Effector CD8-positive, alpha-beta T cell (primary cell): ENCODE results near the gene EXD2.
"Not testable (repeated sequence)": the region's sequence is repeated elsewhere in the genome, so short reads cannot be mapped to it uniquely, and the experiment has no call there.

Experiments used
- DNase-seq: peaks from one replicate; lab custom pipeline; 2025; lab: John Stamatoyannopoulos, UW

EXD2 gene

DNA sequence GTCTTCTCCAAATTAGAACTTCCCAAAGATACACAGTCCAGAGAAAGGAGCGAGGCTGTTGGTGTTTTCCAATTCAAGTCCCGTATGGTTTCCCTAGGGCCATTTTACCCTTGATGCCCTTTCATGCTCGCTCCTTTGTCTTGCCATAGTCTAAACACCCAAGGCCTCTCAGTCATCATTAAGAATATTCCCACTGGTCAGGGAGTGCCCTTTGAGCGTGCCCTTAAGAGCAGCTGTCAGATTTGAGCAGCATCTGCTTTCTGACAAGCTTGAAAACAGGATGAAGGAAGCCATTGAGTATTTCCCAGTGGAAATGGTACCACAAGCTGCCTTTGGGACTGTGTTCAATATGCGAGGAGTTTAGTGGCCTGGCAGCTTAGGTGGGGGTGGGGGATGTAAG, 58.3 kb downstream of the EXD2 start:
- DNase-seq = no peak

DNA sequence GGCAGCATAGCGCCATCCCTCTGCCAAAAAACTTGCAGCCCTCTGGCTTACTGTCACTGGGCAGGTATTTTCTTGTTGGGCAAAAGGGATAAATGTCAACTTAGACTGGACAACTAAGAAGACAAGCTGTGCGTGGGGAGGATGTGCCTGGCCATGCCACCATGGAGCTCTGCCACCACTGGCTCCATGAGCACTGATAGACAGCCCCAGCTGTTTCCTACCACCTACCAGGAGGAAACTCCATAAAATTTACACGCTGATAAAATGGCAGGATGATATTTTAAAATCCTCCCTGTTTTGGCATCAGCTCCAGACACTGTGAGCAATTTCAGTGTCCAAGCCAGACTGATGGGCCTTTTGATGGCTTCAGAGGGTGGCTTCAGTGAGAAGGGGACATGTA, 61.6 kb downstream of the EXD2 start:
- DNase-seq = no peak

DNA sequence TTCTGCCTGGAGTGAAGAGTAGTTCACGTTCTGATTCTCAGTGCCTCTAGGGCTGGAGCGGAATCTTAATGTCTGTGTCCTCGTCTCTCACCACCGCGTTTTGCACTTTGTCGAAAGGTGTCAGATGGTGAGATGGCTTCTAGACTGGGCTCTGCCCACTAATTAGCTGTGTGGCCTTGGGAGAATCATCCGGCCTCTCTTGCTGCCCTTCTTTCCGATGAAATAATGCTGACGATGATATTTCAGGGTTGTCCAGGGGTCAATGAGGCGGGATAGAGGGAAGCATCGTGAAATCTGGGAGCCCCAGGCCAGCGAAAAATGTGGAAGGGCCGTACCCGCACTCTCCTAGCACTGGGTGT, 67.8 kb downstream of the EXD2 start:
- no peak for DNase-seq

DNA sequence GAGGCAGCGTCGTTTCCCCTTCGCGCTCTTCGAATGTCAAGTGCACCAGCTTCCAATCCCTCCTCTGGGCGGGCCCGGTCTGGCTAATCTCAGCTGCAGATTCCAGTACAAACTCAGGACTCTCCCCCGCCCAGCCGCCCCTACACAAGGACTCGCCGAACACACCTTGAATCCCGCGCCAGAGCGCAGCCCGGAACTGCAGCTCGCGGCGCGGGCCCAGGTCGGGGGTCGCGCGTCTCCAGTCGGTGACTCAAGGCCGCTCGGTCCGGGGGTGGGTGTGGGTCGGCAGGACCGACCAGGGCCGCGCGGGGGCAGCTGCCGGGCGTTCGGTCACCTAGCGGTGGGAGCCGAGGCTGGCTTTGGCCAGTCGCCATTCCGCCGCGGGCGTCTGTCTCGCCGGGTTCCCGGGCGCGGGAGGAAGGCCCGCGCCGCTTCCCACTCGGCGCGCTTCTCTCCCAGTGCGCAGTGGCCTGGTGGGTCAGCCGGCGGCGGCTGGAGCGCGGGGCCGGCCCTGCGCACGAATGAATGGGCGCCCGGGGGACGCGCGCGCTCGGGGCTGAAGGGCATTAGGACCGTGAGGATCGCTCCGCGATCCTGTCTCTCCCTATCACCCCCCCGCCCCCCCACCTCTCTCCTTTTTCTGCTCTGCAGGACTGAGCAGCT, 68.4 kb downstream of the EXD2 start, which contains the start of gene GALNT16:
Gene GALNT16 (plus strand): TSS at position 632 of the 663 bp plus-strand sequence. CDS start 133 bp downstream, outside the sequence.
- DNase-seq = no peak

DNA sequence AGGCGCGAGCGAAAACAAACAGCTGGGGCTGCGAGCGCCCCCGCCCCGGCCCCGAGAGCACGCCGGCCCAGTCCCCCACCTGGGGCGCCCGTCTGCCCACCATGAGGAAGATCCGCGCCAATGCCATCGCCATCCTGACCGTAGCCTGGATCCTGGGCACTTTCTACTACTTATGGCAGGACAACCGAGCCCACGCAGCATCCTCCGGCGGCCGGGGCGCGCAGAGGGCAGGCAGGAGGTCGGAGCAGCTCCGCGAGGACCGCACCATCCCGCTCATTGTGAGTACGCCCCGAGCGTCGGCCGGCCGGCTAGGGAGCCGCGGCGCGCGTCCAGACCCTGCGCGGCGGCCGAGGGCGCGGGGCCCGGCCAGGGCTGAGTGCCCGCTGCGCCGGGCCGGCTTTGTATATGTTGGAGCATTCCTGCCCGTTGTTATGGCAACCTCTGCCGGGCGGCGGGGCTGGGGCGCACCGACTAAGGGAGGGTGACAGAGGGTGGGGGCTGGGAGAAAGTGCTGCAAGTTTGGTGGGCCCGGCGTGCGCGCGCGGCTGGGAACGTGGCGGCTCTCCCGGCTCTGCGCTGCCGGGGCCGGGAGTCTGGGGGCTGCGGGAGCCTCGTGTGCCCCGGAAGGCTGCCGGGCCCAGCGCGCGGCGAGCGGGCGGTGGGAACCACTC, 69.0 kb downstream of the EXD2 start:
- DNase-seq = no peak

DNA sequence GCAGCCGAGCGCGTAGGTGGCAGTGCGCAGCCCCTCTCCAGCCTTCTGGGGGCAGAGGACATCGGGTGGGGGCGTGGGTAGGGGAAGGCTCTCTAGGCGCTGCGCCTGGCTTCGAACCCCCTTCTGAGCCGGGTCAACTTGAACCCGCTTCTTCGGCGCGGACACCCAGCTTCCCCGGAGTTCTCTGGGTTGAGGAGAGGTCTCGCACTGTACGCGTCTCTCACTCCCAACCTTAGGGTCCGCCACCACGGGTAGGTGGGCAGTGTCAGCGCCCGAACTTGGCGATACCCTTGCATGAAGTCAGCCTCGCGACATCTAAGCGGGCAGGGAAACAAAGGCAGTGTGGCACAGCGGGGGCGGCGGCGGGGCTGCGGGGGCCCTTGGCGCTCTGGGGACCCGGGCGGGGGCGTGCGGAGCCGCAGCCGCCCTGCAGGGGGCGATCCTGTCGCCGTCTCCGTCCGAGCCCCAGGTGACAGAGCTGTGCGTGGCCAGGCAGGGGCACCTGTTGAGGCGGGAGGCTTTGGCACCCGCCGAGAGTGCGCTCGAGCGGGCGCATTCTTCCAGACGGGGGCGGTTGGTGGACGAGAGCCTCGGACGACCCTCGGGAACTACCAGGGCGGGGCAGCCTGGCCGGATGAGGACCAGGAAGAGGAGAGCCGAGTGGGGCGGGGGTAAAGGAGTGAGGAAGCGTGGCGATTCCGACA, 69.7 kb downstream of the EXD2 start:
- no peak for DNase-seq

DNA sequence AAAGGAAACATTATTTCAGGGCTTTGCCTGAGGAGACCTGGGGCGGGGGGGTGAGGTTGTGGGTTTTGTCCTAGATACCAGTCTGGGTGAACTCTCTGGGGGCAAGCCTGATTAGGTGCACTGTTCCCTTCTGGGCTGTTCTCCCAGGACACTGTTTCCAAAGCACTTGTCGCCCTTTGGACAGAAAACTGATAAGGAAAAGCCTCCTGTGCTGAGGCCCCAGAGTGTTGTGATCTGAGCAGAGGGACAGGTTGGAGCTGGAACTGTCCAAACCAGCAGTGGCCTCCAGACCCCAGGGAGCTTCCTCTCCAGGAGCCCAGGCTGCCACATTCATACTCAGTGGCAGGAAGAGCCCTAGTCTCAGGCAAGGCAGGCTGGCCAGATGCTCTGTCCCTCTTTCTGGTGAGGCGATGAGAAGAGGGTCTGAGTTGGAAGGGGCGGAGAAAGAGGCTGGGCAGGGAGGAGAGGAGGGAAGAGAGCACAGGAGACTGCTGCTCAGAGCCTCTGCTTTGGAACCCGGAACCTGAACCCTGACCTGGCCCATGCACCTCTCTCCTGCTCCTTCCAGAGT, 70.5 kb downstream of the EXD2 start:
- no peak for DNase-seq

DNA sequence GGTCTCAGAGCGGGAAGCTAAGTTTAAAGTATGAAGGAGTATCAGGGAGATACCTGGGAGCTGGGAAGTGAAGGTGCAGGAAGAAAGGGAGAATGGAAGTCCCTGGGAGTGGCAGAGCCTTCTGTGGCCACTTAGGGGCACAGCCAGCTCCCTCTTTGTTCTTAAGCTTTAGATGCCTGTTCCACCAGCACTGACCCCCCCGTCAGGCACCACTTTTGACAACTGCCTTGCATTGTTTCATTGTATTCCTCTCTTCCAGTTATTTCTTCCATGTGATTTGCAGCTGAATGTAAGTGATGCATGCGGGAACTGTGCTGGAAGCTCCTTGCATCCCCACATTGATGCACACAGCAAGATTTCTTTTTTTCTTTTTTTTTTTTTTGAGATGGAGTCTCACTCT, 71.2 kb downstream of the EXD2 start:
- DNase-seq = no peak

DNA sequence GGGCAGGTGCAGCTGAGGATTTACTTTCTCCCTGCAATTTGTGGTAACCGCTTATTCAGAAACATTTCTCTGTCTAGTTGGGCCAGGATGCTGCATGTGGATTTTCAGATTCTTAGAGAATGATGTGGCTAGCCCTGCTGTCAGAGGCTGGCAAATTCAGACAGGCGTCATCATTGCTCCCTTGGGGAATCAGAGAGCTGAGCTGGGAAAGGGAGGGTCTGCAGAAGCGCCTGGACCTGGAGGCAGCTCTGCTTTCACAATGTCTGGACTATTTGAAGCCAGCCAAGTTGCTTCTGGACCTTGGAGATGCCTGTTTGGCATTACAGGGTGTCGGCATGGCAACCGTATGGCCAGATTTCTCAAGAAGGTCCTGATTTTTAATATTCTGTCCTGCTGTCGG, 72.1 kb downstream of the EXD2 start:
- no peak for DNase-seq

DNA sequence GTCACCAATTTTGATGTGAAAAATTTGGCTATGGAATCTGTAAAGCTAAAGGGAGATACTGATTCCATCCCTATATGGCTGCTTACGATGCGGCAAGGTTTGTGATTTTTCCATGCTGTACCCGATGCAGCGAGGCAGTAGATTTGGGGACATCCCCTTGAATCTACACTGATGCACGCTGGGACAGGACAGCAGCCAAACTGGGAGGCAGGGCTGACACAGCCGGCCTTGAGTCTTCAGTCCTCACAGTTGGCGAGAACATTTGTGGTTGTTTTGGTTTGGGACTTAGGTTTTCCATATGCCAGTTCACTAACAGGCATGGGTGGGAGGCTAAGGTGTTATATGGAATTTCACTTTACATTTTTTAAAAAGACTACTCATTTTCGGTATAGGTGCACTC, 72.5 kb downstream of the EXD2 start:
- DNase-seq = no peak

DNA sequence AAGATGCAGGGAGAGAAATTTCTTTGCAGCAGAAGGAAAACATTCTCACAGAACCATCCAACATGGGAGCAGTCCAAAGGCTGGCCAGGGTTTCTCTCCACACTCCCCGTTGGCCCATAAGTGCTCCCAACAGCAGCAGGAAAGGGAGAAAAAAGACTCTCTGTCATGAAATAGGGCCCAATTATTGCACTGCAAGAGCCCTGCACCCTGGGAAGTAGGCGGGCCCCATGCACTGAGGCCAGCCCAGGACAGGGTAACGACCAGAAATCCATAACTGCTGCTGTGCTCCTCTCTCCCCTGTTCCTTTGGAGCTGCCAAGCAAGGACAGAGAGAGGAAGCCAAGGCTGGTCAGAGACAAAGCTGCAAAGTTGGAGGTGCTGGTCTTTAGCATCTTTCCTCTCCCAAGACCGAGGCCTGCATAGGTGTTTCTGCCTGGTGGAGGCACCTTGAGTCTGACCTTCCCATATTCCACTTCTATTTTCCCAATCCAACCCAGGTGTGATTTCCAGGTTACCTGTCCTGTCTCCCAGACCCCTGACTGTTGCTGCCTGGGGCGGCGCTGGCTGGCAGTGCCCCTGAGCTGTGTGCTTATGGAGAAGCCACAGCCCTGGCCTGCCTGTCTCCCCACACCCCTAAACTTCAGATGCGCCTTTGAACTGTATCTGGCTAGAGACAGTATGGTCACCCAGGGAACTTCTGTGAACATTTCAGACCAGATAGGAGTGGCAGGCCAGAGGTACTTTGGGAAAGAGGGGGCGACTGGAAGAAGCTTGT, 75.5 kb downstream of the EXD2 start:
- DNase-seq = no peak

DNA sequence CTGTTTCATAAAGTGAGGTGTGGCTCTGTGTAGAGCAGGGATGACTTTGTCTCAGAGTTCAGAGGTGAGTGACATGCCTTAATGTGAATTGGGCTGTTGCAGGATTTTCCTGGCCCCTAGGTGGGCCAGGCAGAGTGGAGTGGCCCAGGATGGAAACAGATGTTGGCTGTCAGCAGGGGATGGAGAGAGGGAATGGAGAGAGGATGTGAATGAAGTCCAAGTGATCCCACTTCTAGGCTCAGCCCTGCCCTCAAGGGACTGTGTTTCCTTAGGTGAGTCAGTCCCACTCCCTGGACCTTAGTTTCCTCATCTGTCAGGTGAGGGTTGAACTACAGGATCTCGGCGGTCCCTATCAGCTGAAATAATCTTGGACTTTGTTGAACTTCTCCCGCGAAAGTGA, 76.2 kb downstream of the EXD2 start:
- no peak for DNase-seq

DNA sequence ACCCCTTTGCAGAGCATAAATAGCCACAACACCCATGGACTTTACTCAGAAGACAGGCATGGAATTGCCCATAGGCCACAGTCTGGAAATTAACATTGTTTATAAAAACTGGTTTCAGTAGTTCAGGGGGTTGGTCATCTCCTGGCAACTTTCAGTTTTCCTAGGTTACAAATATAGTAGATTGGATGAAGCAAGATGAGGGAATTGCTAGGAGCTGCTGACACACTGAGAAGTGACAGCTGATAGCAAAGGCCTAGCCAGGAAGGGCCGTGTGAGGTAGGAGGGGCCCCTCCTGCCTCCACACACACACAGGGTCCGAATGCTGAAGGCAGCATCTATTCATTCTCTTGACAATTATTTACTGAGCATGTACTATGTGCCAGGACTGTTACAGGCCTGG, 76.9 kb downstream of the EXD2 start:
- no peak for DNase-seq

DNA sequence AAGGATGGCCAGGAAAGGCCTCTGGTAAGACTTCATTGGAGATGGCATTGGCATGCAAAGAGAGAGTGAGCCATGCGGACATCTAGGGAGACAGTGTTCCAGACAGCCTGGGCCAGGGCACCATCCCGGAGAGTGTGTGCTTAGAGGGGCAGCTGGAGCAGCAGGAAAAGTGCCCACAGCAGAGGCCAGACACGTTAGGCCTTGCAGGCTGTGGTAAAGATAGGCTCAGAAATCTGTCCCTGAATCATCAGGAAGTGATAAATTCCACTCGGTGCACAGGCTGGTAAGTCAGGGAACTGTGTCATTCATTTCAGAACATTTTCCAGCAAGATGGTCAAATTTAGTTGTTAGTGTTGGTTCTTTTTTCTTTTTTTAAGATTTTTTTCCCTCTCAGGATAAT, 77.5 kb downstream of the EXD2 start:
- no peak for DNase-seq

DNA sequence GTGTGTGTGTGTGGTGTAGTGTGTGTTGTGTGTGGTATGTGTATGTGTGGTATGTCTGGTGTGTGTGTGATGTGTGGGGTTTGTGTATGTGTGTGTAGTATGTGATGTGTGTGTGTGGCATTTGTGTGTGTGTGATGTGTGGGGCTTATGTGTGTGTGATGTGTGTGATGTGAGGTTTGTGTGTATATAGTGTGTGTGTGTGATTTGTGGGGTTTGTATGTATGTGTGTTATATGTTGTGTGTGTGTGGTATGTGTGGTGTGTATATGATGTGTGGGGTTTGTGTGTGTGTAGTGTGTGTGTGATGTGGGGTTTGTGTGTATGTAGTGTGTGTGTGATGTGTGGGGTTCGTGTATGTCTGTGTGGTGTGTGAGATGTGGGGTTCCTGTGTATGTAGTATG, 78.1 kb downstream of the EXD2 start:
- DNase-seq = no peak

DNA sequence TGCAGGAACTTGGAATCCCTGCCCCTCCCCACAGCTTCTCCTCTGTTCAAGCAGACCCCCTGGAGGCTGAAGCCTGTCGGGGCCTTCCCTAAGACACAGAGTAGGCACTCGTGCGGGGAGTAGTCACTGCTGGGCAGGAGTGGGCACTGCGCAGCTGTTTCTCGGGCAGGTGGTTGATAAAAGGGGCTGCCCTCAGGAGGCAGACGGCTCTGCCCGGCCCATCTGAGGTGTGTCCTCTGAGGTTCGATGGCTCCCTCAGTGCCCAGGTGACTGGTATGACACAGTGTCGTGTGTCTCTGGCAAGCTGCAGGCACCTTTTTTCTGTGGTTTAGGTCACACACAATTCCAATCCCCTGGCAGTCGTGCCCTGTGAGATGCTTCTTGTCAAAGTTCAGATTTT, 78.8 kb downstream of the EXD2 start:
- no peak for DNase-seq

DNA sequence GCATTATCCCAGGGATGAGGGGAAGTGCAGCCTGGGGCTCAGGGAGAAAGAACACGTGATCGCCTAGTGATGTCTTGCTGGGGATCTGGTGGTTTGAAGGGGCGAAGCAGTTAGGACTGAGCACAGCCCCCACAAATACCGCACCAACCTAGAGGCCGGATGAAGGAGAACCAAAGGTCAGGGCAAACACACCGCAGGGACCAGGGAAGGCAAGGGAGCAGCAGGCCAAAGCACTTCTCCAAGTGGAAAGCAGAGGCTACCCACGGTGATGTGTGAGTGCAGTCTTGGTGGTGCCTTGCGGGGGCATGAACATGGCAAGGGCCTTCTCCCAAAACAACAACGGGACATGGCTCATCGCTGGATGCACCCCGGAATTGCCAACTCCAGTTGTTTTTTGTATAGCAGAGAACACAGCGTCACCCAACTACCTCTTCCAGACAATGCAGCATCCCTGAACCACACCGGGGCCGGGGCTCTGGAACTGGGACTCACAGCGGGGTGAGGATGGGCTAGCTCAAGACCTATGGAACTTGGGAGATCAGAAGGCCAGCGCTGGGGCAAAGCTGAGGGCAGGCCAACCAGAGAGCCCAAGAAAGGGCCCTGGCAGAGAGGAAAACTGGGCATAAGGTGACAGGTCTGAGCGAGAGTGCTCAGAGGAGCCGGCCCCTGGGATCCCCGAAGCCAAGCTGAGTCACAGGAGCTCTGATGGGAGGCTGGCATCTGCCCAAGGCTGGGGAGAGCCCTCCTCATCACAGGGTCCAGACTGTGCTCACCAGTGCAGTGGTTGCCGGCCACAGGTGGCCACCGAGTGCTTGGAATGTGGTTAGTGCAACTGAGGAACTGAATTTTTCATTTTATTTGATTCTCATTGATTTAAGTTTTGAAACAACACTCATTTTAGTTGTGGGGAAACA, 79.8 kb downstream of the EXD2 start:
- DNase-seq = no peak

DNA sequence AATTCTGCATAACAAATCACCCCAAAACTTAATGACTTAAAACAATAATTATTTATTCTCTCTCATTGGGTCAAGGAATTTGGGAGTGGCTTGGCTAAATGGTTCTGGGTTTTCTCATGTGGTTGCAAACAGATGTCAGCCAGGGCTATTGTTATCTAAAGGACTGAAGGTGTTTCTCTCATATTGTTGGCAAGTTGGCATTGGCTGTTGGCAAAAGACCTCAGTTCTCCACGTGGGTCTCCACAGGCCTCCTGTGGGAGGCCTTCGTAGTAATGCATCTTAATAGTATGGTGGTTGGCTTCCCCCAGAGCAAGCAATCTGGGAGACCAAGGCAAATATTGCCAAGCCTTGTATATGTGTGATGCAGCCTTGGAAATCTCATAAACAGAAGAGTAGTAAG, 83.0 kb downstream of the EXD2 start:
- no peak for DNase-seq

DNA sequence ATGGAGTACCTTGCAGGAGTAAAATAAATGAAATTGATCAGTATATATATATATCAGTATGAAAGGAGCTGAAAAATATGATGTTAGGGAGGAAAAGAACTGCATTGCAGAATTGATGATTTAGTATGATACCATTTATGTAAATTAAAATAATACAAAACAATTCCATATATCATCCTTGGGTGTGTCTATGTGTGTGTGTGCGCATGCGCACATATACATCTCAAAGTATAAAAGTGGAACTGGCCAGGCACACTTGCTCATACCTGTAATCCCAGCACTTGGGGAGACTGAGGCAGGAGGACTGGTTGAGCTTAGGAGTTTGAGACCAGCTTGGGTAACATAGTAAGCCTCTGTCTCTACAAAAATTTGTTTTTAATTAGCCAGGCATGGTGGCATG, 84.0 kb downstream of the EXD2 start:
- DNase-seq = no peak

DNA sequence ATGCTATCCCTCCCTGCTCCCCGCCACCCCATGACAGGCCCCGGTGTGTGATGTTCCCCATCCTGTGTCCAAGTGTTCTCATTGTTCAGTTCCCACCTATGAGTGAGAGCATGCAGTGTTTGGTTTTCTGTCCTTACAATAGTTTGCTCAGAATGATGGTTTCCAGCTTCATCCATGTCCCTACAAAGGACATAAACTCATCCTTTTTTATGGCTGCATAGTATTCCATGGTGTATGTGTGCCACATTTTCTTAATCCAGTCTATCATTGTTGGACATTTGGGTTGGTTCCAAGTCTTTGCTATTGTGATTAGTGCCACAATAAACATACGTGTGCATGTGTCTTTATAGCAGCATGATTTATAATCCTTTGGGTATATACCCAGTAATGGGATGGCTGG, 86.1 kb downstream of the EXD2 start:
- not testable (repeated sequence) for DNase-seq

DNA sequence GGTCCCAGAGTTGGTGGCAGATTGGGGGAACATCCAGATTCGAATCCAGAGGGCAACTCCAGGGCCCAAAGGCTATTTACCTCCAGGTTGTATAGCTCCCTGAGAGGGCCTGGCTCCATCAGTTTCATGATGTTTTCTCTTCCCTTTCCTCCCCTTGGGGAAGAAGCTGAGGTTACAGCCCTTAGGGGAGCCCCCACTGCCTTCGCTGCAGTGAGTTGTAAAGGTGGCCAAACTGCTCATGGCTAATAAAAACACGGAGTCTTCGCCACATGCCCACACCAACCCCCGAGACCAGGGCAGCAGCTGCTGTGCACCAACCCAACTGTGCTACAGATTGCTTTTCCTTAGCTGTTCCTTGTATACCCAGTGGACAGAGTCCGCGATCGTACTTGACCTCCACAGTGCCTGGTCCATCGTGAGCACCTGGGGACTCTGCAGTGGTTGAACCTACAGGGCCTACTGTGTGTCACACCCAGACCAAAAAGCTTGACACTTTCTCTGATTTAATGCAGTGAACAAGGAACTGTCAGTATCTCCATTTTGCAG, 89.5 kb downstream of the EXD2 start:
- no peak for DNase-seq
